AG04450 (cell line): ENCODE data around the gene MAGEF1. TPM values are rescaled to one million over a fixed set of nuclear protein-coding genes. Genes with fewer than 3 reads are reported as not detected.

Source experiments
- CTCF ChIA-PET: fragments of 300-600, 350-600 bp; formaldehyde crosslinking; extraction: SDS; loops from one replicate; lab custom pipeline; 2022; ENCODE audit warnings: antibody characterized with exemption, inconsistent platforms; lab: Charles Lee
- POLR2A ChIA-PET: fragments of 350-600 bp; formaldehyde crosslinking; extraction: SDS; loops from one replicate; lab custom pipeline; 2021; ENCODE audit warnings: antibody characterized with exemption, inconsistent platforms; lab: Yijun Ruan, JAX
- DNase-seq: peaks from one replicate; pipeline ENCODE4 v3.0.0-alpha.2; 2011; ENCODE audit warnings: low read depth, low spot score
- H3K27ac ChIP-seq: one replicate; pipeline ENCODE4 v1.5.1; 2012; ENCODE audit warnings: low read depth, low read length, control low read depth
- H3K27me3 ChIP-seq: one replicate; pipeline ENCODE4 v1.6.0; 2012; ENCODE audit warnings: low read length; ENCODE audit not compliant: control insufficient read depth, insufficient read depth
- H3K4me3 ChIP-seq: 2 replicates; pipeline ENCODE4 v1.5.1; 2011; ENCODE audit warnings: mild to moderate bottlenecking, low read depth, low read length, control low read depth
- H3K9me3 ChIP-seq: 2 replicates; pipeline ENCODE4 v1.5.1; 2012; ENCODE audit warnings: low read length; ENCODE audit not compliant: control insufficient read depth, insufficient read depth
- polyA plus RNA-seq: library from polyadenylated mRNA; depleted of rRNA; stranded (reverse); fragments of >200 nt; gene quantifications from 2 replicates; pipeline ENCODE4 v1.2.3, GENCODE V29; 2011
- TF ChIP-seq, protein P1 (sequence below): IDR thresholded peaks from 2 replicates; pipeline ENCODE4 v1.5.1; 2011; ENCODE audit warnings: low read depth, low read length, control low read depth, inconsistent platforms

MAGEF1 gene
- polyA plus RNA-seq, 1 experiment, result 23.4 TPM

DNA sequence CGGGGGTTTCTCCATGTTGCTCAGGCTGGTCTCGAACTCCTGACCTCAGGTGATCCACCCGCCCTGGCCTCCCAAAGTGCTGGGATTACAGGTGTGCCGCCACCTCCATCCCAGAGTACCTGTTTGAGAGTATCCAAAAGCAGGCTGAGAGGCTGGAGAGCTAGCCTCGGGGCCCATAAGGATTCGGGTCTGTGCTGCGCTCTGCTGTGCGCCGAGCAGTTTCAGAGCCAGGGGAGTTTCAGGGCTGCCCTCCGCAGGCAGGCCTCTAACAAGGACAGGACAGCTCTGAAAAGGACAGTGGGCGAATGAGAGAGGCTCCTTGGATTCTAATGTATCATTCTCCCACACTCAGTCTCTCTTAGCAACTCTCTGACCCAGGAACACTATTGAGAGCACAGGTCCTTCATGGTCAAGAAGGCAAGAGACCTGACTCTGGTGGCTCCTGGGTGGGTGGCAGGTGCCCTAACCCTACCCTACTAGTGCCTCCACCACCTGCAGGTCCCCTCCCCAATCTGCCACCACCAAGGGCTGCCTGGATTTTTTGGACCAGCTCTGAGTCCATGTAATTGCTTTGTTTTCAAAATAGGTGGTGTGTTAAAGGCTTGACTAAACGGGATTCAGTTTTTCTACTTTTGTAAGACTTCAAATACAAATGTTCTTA is 27.8 kb downstream of the MAGEF1 start:
- CTCF ChIA-PET, result interaction anchor here (0.6 kb wide), 2 partner anchors 9 to 266 kb away, joined by 3 read pairs; no protein-coding TSS in a partner anchor
- POLR2A ChIA-PET, result no interaction called here
- Histone ChIP-seq H3K27ac (no peak overlapping the region), H3K4me3 (no peak overlapping the region), H3K9me3 (peaks cover 7% of the 10 kb centered on the region), H3K27me3 (peaks cover 21% of the 10 kb centered on the region)
- no peak for DNase-seq
- TF ChIP-seq, protein P1, sequence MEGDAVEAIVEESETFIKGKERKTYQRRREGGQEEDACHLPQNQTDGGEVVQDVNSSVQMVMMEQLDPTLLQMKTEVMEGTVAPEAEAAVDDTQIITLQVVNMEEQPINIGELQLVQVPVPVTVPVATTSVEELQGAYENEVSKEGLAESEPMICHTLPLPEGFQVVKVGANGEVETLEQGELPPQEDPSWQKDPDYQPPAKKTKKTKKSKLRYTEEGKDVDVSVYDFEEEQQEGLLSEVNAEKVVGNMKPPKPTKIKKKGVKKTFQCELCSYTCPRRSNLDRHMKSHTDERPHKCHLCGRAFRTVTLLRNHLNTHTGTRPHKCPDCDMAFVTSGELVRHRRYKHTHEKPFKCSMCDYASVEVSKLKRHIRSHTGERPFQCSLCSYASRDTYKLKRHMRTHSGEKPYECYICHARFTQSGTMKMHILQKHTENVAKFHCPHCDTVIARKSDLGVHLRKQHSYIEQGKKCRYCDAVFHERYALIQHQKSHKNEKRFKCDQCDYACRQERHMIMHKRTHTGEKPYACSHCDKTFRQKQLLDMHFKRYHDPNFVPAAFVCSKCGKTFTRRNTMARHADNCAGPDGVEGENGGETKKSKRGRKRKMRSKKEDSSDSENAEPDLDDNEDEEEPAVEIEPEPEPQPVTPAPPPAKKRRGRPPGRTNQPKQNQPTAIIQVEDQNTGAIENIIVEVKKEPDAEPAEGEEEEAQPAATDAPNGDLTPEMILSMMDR, result no peak

GRCh38 chr3:184683234-184683633 is 28.6 kb downstream of the MAGEF1 start:
- H3K9me3 ChIP-seq, result peaks cover 7% of the 10 kb centered on the region
- POLR2A ChIA-PET, result no interaction called here
- CTCF ChIA-PET, result interaction anchor here (0.6 kb wide), 1 partner anchor 82 kb away, joined by 4 read pairs; no protein-coding TSS in a partner anchor
- peaks cover 23% of the 10 kb centered on the region for H3K27me3 ChIP-seq
- TF ChIP-seq, protein P1, result no peak
- H3K4me3 ChIP-seq, result no peak overlapping the region
- DNase-seq, result no peak
- no peak overlapping the region for H3K27ac ChIP-seq

DNA sequence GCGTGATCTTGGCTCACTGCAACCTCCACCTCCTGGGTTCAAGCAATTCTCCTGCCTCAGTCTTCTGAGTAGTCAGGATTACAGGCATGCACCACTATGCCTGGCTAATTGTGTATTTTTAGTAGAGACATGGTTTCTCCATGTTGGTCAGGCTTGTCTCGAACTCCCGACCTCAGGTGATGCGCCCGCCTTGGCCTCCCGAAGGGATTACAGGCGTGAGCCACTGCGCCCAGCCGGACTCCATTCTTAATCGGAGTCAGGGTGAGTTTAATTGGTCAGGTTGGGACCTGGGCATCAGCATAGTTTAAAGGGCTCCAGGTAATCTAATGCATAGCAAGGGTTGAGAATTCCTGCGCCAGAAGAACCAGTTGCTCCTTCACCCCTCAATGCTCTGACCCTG is 29.2 kb downstream of the MAGEF1 start:
- H3K4me3 ChIP-seq, result no peak overlapping the region
- TF ChIP-seq, protein P1, result no peak
- H3K27me3 ChIP-seq, result peaks cover 23% of the 10 kb centered on the region
- H3K27ac ChIP-seq, result no peak overlapping the region
- peaks cover 7% of the 10 kb centered on the region for H3K9me3 ChIP-seq
- ChIA-PET POLR2A (no interaction called here), CTCF (no interaction called here)
- no peak for DNase-seq

DNA sequence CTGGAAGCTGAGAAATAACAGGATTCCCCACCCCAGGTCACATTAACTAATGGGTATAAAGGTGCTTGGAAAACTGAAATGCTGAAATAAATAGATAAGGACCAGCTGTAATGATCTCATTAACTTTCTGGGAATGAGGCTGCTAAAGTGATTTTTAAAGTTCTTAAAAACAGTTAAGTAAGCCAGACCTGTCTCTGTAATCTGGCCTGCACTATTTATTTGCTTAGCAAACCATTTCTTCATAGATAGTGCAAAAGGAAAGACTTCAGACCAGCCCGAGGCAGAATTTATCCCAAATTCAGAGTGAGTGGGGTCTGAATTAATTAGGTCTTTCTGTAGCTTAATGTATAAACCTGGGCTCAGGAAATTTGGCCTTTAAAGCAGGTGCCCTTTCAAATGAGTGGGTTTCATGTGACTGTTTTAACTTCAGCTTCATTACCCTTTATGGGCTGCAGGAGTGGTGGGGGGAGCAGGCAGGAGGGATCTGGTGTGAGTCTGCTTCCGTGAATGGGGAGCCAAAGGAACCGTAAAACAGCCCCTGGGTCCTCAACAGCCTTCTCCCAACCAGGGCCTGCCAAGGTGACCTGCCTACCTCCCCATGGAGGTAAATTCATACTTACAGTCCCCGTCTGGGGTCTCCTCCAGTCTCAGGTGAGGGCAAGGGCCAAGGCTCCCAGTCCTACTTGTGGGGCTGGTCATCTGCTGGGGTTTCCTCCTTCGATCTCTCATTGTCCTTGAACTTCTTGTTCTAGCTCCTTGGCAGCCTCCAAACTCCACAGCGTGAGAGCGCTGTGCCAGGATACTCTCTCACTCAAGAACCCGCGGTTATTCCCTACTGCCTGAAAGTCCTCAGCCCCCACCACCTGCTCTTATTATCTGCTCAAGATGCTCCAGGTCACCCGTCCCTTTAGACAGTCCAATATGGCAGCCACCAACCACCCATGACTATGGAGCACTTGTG is 31.2 kb downstream of the MAGEF1 start:
- DNase-seq, result no peak
- ChIA-PET CTCF (no interaction called here), POLR2A (no interaction called here)
- TF ChIP-seq, protein P1, result no peak
- Histone ChIP-seq H3K4me3 (no peak overlapping the region), H3K9me3 (peaks cover 7% of the 10 kb centered on the region), H3K27ac (no peak overlapping the region), H3K27me3 (peaks cover 32% of the 10 kb centered on the region)
